Gastroesophageal sphincter (tissue), 4 donors: ENCODE results near the gene CENPC. TPM values are rescaled to one million over a fixed set of nuclear protein-coding genes. Genes with fewer than 3 reads are reported as not detected.
"Not testable (repeated sequence)": the region's sequence is repeated elsewhere in the genome, so short reads cannot be mapped to it uniquely, and the experiment has no call there.

ENCODE experiments used
- ATAC-seq: fragments of 150-250 bp; one replicate; pipeline ENCODE4 v1.9.1; 2016; ENCODE audit warnings: mild to moderate bottlenecking, moderate library complexity
- H3K27ac ChIP-seq, 4 donors: fragments of 200-600 bp; sonication (generic) in 3 of 4; 1 replicate in 3 of 4; 2 replicates in 1 of 4; pipeline ENCODE4 v1.5.1; 2016 to 2019
- H3K27me3 ChIP-seq: fragments of 200-600 bp; sonication (generic); one replicate; pipeline ENCODE4 v1.5.1; 2019
- H3K36me3 ChIP-seq, 2 donors: fragments of 200-600 bp; sonication (generic); one replicate each; pipeline ENCODE4 v1.5.1; 2019; ENCODE audit warnings: control low read depth in 1 of 2
- H3K4me1 ChIP-seq, 3 donors: fragments of 200-600 bp; sonication (generic); 1 replicate in 2 of 3; 2 replicates in 1 of 3; pipeline ENCODE4 v1.5.1; 2016 to 2019; ENCODE audit warnings: control low read depth in 2 of 3
- H3K4me3 ChIP-seq, 2 donors: fragments of 200-600 bp; sonication (generic); one replicate each; pipeline ENCODE4 v1.5.1; 2019; ENCODE audit warnings: mild to moderate bottlenecking in 1 of 2, moderate library complexity in 1 of 2
- H3K9me3 ChIP-seq, 3 donors: fragments of 200-600 bp; sonication (generic); one replicate each; pipeline ENCODE4 v1.5.1; 2017 to 2019; ENCODE audit warnings: control low read depth in 2 of 3
- EP300 ChIP-seq: sonication (generic); formaldehyde crosslinking; IDR thresholded peaks from one replicate; pipeline ENCODE4 v1.6.1; 2017; ENCODE audit warnings: antibody characterized with exemption, mild to moderate bottlenecking
- POLR2A ChIP-seq, 2 donors: fragments of 450-650 bp; IDR thresholded peaks; one replicate each; pipeline ENCODE4 v1.6.1; 2017; ENCODE audit warnings: antibody characterized with exemption in 2 of 2, mild to moderate bottlenecking in 2 of 2, moderate library complexity in 1 of 2
- POLR2AphosphoS5 ChIP-seq: sonication (generic); formaldehyde crosslinking; IDR thresholded peaks from one replicate; pipeline ENCODE4 v1.6.1; 2017; ENCODE audit warnings: antibody characterized with exemption
- WGBS, 2 donors: methylation state at CpG; one replicate each; pipeline ENCODE4 v1.1.5; 2018; ENCODE audit warnings: low coverage in 1 of 2; 5-methylcytosine and 5-hydroxymethylcytosine counted together
- total RNA-seq, 4 donors: library from RNA; depleted of rRNA; stranded (reverse); fragments of >200 nt; gene quantifications; one replicate each; pipeline ENCODE4 v1.1.0, GENCODE V29; 2016
- TF ChIP-seq, protein P1 (sequence below), 4 experiments: fragments of 200-600 bp in 2 of 4; fragments of 450-650 bp in 2 of 4; sonication (generic) in 1 of 4; IDR thresholded peaks; one replicate each; pipeline ENCODE4 v1.5.1; 2017 to 2019; ENCODE audit warnings: antibody characterized with exemption in 4 of 4, mild to moderate bottlenecking in 2 of 4, moderate library complexity in 2 of 4

The CENPC gene
- total RNA-seq, 4 donors from 2014 or later, result 12.4 to 48.4 (median 20.2) TPM

- 58 to 68% methylated on average over 2 of the region's 4 CpGs for WGBS, 2 donors
- Histone ChIP-seq H3K4me1 (no peaks in the 10 kb centered on the region), H3K9me3 (no peaks in the 10 kb centered on the region), H3K27me3 (no peaks in the 10 kb centered on the region), H3K36me3 (peaks cover 0 to 43% of the 10 kb centered on the region in 2 donors), H3K27ac (no peak overlapping the region), H3K4me3 (no peak overlapping the region)
- no peak for ATAC-seq
- TF ChIP-seq EP300, result no peak
- TF ChIP-seq, protein P1, sequence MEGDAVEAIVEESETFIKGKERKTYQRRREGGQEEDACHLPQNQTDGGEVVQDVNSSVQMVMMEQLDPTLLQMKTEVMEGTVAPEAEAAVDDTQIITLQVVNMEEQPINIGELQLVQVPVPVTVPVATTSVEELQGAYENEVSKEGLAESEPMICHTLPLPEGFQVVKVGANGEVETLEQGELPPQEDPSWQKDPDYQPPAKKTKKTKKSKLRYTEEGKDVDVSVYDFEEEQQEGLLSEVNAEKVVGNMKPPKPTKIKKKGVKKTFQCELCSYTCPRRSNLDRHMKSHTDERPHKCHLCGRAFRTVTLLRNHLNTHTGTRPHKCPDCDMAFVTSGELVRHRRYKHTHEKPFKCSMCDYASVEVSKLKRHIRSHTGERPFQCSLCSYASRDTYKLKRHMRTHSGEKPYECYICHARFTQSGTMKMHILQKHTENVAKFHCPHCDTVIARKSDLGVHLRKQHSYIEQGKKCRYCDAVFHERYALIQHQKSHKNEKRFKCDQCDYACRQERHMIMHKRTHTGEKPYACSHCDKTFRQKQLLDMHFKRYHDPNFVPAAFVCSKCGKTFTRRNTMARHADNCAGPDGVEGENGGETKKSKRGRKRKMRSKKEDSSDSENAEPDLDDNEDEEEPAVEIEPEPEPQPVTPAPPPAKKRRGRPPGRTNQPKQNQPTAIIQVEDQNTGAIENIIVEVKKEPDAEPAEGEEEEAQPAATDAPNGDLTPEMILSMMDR (IDR thresholded peaks at IDR 0.05), result no peak
- TF ChIP-seq POLR2AphosphoS5, result no peak
- TF ChIP-seq POLR2A (IDR thresholded peaks at IDR 0.05), result no peak
Observed at GRCh38 chr4:67452100-67452845, 93.0 kb downstream of the CENPC start.

DNA sequence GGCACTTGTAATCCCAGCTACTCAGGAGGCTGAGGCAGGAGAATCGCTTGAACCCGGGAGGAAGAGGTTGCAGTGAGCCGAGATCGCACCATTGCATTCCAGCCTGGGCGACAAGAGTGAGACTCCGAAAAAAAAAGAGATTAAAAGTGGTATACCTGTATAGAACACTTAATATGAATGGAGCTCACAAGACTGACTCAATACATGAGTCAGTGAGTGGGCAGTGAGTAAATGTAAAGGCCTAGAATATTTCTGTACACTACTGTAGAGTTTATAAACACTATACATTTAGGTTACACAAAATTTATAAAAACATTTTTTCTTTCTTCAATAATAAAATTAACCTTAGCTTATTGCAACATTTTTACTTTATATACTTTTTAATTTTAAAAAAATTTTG is 93.8 kb downstream of the CENPC start:
- TF ChIP-seq, protein P1 (IDR thresholded peaks at IDR 0.05), result no peak
- TF ChIP-seq POLR2A (IDR thresholded peaks at IDR 0.05) (no peak), POLR2AphosphoS5 (no peak), EP300 (no peak)
- WGBS, 2 donors, result 96 to 98% methylated on average over 3 to 6 of the region's 6 CpGs
- no peak for ATAC-seq
- Histone ChIP-seq H3K4me3 (no peak overlapping the region), H3K36me3 (peaks cover 0 to 42% of the 10 kb centered on the region in 2 donors), H3K9me3 (no peaks in the 10 kb centered on the region), H3K27me3 (no peaks in the 10 kb centered on the region), H3K27ac (no peak overlapping the region), H3K4me1 (no peaks in the 10 kb centered on the region)

GRCh38 chr4:67448621-67449020 is 96.7 kb downstream of the CENPC start:
- peaks cover 0 to 36% of the 10 kb centered on the region in 2 donors for H3K36me3 ChIP-seq
- no peak overlapping the region for H3K27ac ChIP-seq
- ATAC-seq, result no peak
- no peaks in the 10 kb centered on the region for H3K27me3 ChIP-seq
- no peaks in the 10 kb centered on the region for H3K4me1 ChIP-seq
- TF ChIP-seq EP300 (no peak), POLR2AphosphoS5 (no peak)
- H3K9me3 ChIP-seq, result no peaks in the 10 kb centered on the region
- no peak overlapping the region for H3K4me3 ChIP-seq

DNA sequence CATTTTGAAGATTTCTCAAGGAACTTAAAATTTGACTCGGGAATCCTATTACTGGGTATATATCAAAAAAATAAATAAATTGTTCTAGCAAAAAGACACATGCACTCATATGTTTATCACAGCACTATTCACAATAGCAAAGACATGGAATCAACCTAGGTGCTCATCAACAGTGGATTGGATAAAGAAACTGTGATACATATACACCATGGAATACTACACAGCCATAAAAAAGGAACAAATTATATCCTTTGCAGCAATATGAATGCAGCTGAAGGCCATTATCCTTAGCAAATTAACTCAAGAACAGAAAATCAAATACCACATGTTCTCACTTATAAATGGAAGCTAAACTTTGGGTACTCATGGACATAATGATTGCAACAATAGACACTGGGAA is 97.4 kb downstream of the CENPC start:
- no peaks in the 10 kb centered on the region for H3K27me3 ChIP-seq
- no peak overlapping the region for H3K27ac ChIP-seq
- no peaks in the 10 kb centered on the region for H3K4me1 ChIP-seq
- H3K4me3 ChIP-seq, result no peak overlapping the region
- no peak for ATAC-seq
- H3K9me3 ChIP-seq, result no peaks in the 10 kb centered on the region
- TF ChIP-seq POLR2AphosphoS5 (no peak), EP300 (no peak), POLR2A (IDR thresholded peaks at IDR 0.05) (no peak)
- TF ChIP-seq, protein P1 (IDR thresholded peaks at IDR 0.05), result no peak
- peaks cover 0 to 32% of the 10 kb centered on the region in 2 donors for H3K36me3 ChIP-seq
- 100% methylated on average over 1 of the region's 1 CpG for WGBS, 2 donors

DNA sequence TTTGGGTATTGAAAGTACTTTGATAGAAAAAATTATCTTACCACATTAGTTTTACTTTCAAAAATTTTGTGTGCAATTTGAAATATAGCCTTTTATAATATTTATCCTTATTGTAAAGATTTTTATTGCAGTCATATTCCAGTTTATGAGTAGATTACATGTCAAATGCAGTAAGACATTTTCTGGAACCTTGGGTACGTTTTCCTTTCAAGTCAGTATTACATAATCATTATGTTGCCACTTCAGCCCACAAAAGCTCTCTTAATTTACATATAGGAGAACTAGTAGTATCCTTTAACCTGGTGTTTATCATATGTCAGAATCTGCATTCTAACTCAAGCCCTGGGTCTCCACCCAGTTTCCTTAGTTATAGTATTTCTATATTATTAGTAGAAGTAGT is 98.5 kb downstream of the CENPC start:
- ATAC-seq, result no peak
- Histone ChIP-seq H3K27me3 (no peaks in the 10 kb centered on the region), H3K36me3 (peaks cover 0 to 32% of the 10 kb centered on the region in 2 donors)

DNA sequence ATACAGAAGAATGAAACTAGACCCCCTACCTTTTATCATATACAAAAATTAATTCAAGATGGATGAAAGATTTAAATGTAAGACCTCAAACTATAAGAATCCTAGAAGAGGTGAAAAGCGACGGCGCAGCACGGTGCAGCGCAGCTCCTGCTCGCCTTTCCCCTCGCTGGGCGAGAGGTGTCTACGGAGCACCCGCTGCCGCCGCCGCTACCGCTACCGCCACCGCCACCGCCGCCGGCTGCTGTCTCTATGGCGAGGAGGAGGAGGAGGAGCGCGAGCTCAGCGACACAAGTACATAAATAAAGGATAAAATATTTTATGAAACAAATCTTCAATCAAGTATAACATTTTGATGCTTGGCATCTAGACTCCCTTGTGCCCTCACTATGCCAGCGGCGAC is 99.4 kb downstream of the CENPC start:
- H3K9me3 ChIP-seq, ATAC-seq, H3K27ac ChIP-seq, H3K4me1 ChIP-seq, H3K27me3 ChIP-seq, H3K4me3 ChIP-seq: not testable (repeated sequence)
- H3K36me3 ChIP-seq, result peaks cover 0 to 30% of the 10 kb centered on the region in 2 donors
- WGBS, 2 donors, result 45 to 68% methylated on average over 8 to 10 of the region's 25 CpGs

More for the DNA sequence above, 98.5 kb downstream of the CENPC start:
- 77 to 94% methylated on average over 1 of the region's 1 CpG for WGBS, 2 donors
- H3K4me1 ChIP-seq, result no peaks in the 10 kb centered on the region
- no peaks in the 10 kb centered on the region for H3K9me3 ChIP-seq
- H3K4me3 ChIP-seq, result no peak overlapping the region
- no peak overlapping the region for H3K27ac ChIP-seq
- TF ChIP-seq POLR2A (IDR thresholded peaks at IDR 0.05) (no peak), EP300 (no peak), POLR2AphosphoS5 (no peak)
- TF ChIP-seq, protein P1 (IDR thresholded peaks at IDR 0.05), result no peak
